HG03045 (cell line): ENCODE data around the gene HPGDS.
"Not testable (repeated sequence)": the region's sequence is repeated elsewhere in the genome, so short reads cannot be mapped to it uniquely, and the experiment has no call there.

Experiments used
- ATAC-seq: cut with Tn5 transposase; IDR thresholded peaks from one replicate; pipeline ENCODE4 v1.9.1; 2021; ENCODE audit warnings: mild to moderate bottlenecking, moderate library complexity; ENCODE audit not compliant: unreplicated experiment

HPGDS gene

DNA sequence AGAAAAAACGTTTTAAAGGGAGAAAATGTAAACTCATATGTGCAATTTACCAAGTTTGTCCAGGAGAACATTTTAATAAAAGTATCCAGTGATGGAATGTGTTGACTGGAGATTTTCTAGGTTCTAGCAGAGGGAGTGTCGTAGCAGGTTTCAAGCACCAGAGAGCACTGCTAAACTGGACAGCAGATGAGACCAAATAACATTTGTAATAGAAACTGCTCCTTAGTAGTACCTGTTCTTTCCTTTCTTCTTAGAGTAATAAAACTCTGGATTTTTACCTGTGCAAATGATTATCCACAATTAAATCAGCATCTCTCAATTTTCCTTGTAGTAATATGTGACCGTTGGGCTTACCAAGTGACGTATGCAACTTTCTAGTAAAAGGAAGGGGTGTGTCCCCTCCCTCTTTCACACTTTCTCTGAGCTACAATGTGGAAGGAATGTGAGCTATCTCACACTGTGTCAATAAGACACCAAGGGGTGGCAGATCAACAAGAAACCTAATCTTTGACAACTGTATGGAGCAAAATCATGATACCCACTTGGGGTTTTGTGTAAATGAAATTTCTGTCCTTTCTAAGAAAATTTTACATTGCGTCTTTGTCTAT is 9.5 kb downstream of the HPGDS start:
- ATAC-seq: no peak

- no peak for ATAC-seq
These were observed 12.7 kb downstream of the HPGDS start for GRCh38 chr4:94329933-94330332.

GRCh38 chr4:94325835-94326234 is 16.8 kb downstream of the HPGDS start:
- no peak for ATAC-seq

- ATAC-seq: not testable (repeated sequence)
These were observed 22.7 kb downstream of the HPGDS start for GRCh38 chr4:94319927-94320326.

DNA sequence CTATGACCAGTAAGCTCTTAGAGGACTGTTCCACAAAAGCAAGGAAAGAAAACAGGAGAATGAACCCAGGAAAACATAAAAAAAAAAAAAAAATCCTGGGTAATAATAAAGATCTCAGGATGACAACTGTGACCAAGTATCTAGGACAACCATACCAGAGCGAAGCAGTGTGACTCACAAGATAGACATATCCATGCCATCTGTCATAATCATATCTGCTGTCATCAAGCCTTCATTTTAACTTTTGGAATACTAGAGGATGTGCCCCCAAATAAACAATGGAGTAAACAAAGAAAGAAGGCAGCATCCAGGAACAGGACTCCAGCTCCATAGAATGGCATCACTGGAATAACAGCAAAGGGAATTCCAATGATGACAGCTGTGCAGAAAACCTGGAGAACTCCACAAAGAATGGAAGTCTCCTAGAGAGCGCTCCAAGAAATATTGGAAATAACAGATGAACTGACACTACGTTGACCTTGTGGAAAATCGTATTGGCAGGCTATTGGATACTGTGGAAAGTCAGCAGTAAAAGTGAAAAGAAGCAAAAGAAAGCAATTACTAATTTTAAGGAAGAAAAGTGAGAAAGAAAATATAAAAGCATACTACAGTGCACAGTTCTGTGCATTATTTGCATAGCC is 35.3 kb downstream of the HPGDS start:
- no peak for ATAC-seq

DNA sequence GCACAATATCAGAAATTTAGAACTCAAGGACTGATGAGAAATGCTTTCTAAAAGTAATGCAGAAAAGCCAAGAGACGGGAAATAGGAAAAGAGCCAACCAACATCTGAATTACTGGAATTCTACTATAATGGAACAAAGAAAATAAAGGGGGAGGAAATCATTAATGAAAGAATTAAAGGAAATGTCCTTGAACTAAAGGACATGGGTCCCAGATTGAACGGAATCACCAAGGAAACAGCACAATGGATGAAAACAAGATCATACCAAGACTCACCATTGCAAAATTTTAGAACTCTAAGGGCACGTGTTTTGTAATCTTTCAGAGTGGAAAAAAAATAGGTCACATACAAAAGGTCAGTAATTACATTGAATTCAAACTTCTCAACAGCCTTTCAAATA is 35.9 kb downstream of the HPGDS start:
- ATAC-seq: no peak

- no peak for ATAC-seq
These were observed 37.0 kb downstream of the HPGDS start for GRCh38 chr4:94305466-94306225.

DNA sequence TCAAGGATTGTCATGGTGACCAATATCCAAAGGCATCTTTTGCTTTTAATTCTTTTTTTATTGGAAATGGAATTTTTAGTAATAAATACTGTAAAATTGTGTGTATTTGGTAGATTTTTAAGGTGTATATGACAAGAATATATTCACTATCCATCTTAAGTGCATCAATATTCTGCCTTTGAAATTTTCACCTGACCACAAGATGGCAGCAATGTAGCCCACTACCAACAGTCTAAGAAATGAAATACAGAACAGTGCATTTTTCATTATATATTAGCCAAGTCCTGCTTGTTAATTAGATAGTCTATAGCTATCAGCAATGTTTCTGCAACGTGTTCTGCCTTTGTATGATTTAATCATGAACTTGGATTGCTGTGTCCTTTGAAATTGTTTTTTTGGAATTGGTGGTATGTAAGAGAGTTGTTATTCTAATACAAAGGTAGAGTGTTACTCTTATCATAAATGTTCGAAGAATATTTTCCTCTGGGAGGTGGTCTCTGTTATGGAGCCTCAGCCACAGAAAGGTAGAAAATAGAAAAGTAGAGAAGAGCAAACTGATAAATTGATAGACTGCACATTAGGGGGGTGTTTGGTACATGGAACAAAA is 38.2 kb downstream of the HPGDS start:
- ATAC-seq: no peak

DNA sequence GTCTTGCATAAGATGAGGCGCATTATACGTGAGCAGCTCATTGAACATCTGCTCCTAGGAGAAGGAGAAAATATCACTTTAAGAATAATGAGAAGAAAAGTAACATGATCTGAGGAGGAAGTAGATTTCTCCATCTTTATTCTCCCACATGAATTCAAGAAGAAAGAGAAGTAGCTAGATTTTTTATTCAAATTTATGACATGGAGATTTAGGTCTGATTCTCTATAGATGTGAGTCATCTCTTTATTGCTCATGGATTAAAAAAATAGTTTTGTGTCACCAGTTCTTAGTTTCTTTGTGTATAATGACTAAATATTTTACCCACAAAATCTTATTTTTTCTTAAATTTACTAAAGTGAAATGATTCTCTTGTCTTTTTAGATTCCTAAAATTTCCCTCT is 40.4 kb downstream of the HPGDS start:
- no peak for ATAC-seq

- ATAC-seq: no peak
These were observed 43.8 kb downstream of the HPGDS start for GRCh38 chr4:94298725-94299252.

DNA sequence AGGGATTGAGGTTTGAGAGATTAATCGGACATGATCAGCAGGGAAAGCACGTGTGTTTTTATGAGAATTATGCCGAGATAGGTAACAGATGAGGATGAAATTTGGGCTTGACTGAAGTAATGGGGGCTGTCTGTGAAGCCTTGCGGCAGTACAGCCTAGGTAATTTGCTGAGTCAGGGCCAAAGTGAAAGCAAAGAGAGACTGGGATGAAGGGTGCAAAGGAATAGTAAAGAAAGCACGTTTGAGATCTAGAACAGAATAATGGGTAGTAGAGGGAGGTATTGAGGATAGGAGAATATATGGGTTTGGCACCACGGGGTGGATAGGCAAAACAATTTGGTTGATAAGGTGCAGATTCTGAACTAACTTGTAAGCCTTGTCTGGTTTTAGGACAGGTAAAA is 47.2 kb downstream of the HPGDS start:
- ATAC-seq: not testable (repeated sequence)

GRCh38 chr4:94293981-94294380 is 48.7 kb downstream of the HPGDS start:
- not testable (repeated sequence) for ATAC-seq

DNA sequence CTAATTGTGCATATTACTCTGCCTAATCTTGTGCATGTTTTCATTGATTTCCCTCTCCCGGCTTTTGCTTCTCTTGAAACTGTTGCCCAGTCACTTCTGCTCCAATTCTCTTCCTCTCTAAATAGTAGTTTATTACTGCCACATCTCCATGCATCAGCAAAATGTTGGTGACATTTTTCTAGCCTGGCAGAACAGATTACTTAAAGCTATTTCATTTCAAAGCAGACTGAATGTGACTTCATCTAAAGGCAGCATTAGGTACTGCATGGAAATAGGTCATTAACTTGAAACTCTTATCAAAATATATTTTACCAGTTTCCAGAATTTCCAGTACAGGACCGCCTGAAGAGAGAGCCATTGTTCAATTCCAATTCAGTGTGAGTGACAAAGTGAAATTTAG is 52.4 kb downstream of the HPGDS start:
- ATAC-seq: no peak

GRCh38 chr4:94285666-94286065 is 57.0 kb downstream of the HPGDS start:
- ATAC-seq: no peak

DNA sequence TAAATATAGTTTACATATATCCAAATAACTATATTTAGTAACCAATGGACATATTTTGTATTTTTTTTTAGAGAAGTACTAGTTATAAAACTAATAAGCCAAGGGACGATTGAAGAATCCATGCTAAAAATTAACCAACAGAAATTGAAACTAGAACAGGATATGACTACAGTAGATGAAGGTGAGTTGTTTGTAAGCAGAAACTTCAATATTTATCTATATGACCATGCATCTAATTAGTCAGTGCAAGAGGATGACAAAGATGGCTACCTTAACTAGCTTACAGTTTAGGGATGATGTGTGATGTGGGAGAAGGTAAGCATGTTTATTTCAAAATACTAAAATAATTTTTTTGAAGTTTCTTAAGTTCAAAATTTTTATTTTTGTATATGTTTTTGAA is 57.7 kb downstream of the HPGDS start:
- no peak for ATAC-seq

DNA sequence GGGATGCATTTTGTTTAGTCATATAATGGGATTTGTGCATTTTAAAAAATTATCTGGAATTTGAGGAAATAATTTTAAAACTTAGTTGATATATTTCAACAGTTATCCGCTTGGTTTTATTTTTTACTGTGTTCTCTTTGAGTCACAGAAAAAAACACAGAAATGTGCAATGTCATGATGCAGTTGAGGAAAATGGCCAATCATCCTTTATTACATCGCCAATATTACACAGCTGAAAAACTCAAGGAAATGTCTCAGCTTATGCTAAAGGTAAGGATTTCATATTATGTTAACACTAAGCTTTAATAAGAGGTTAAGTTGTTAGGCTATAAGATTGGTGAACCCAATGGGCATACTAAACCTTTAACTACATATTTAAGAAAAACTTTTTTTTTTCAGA is 63.9 kb downstream of the HPGDS start:
- no peak for ATAC-seq

DNA sequence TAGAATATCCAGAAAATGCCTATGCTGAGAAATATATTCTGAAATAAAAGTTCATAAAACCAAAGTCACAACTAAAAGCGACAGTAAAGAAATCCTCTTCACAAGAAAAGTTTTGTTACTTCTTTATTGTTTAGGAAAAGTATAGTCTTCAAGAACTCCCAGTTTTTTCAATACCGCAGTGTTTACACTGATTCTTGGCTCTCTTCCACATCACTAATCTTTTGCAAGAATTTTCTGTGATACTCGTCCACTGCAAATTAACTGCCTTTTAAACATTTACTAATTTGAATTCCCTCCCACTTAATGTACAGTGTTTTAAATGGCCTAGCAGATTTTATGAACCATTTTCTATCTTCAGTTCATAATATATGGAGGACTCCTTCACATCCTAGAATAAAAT is 65.1 kb downstream of the HPGDS start:
- no peak for ATAC-seq

DNA sequence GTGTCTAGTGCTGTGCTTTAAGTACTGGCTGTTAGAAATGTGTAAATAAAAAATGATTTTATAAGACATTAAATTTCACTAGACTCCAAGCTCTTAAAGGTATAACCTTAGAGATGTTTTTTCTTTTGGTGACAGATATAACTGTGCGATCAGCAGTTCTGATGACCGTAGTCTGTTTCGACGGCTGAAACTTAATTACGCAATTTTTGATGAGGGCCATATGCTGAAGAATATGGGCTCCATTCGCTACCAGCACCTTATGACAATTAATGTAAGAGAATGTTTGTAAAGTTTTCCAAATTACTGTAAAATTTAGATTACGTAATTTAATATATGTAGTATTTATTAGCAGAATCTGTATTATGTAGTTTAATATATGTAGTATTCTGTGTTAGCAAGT is 66.4 kb downstream of the HPGDS start:
- ATAC-seq: no peak

GRCh38 chr4:94274912-94275311 is 67.7 kb downstream of the HPGDS start:
- no peak for ATAC-seq

GRCh38 chr4:94271248-94271647 is 71.4 kb downstream of the HPGDS start:
- ATAC-seq: no peak

DNA sequence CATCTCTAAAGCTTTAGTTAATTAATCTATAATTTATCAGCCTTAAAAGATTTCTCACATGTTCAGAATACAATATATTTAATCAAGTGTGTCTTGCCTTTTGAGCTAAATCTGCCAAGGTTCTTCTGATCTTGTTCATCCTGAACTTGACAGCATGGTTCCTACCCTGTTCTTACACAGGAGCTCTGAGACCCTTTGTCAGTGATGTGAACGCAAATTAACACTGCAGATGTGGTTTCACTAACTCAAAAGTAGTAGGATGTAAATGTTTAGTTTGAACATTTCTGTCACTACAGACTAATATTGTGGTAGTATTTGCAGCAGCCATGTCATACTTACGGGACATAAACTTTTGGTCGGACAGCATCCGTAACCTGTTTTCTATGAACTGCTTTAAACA is 75.6 kb downstream of the HPGDS start:
- no peak for ATAC-seq
